Measurements from ENCODE around the gene POLE4.

The POLE4 gene

GRCh38 chr2:75003276-75003675 lies 44.8 kb downstream of the POLE4 start:
- no peak for DNase-seq

- DNase-seq = no peak
Observed at GRCh38 chr2:75003773-75004172, 45.3 kb downstream of the POLE4 start.

- DNase-seq = no peak
Observed at GRCh38 chr2:75006041-75006440, 47.6 kb downstream of the POLE4 start.

- no peak for DNase-seq
Observed at GRCh38 chr2:75007061-75007460, 48.6 kb downstream of the POLE4 start.

GRCh38 chr2:75007819-75008218 lies 49.4 kb downstream of the POLE4 start:
- no peak for DNase-seq

- DNase-seq = no peak
Observed at GRCh38 chr2:75010571-75010970, 52.1 kb downstream of the POLE4 start.

GRCh38 chr2:75012080-75012479 lies 53.6 kb downstream of the POLE4 start:
- no peak for DNase-seq

- no peak for DNase-seq
Observed at GRCh38 chr2:75018162-75018561, 59.7 kb downstream of the POLE4 start.

All from T1000 (cell line).